Neural cell (in vitro differentiated cells): Measurements from ENCODE around the gene CLPX.

Source experiments
- CTCF ChIP-seq: fragments of 450-650 bp; IDR thresholded peaks from 2 replicates; pipeline ENCODE4 v1.5.1; 2014; ENCODE audit warnings: antibody characterized with exemption, mild to moderate bottlenecking, moderate library complexity; ENCODE audit not compliant: poor library complexity, severe bottlenecking
- EP300 ChIP-seq: fragments of 450-650 bp; conservative IDR thresholded peaks from 2 replicates; pipeline ENCODE4 v1.6.1; 2014; ENCODE audit warnings: antibody characterized with exemption, mild to moderate bottlenecking, moderate library complexity; ENCODE audit not compliant: poor library complexity, severe bottlenecking
- EZH2 ChIP-seq: fragments of 200-600, 300-800 bp; shearing (Covaris generic), sonication (generic); IDR thresholded peaks from 2 replicates; pipeline ENCODE4 v1.6.1; 2014; ENCODE audit warnings: antibody characterized with exemption, low read length, borderline replicate concordance, mild to moderate bottlenecking; ENCODE audit not compliant: insufficient read depth, poor library complexity, severe bottlenecking
- POLR2AphosphoS5 ChIP-seq: IDR thresholded peaks from 2 replicates; pipeline ENCODE4 v1.6.1; 2012
- RAD21 ChIP-seq: fragments of 450-650 bp; conservative IDR thresholded peaks from 2 replicates; pipeline ENCODE4 v1.6.1; 2014; ENCODE audit warnings: antibody characterized with exemption, mild to moderate bottlenecking, moderate library complexity
- REST ChIP-seq: IDR thresholded peaks from 2 replicates; pipeline ENCODE4 v1.6.1; 2012; ENCODE audit warnings: borderline replicate concordance
- SMC3 ChIP-seq: fragments of 450-650 bp; conservative IDR thresholded peaks from 2 replicates; pipeline ENCODE4 v1.6.1; 2014; ENCODE audit warnings: antibody characterized with exemption, mild to moderate bottlenecking, moderate library complexity; ENCODE audit not compliant: poor library complexity
- TAF1 ChIP-seq: IDR thresholded peaks from 2 replicates; pipeline ENCODE4 v1.6.1; 2012; ENCODE audit warnings: low read depth

GRCh38 chr15:65101411-65101890 lies 83.7 kb downstream of the CLPX start:
- TF ChIP-seq EZH2 (no peak), CTCF (peak; percentile 90), EP300 (no peak), RAD21 (peak; percentile 83), SMC3 (peak; percentile 83), REST (no peak), POLR2AphosphoS5 (no peak), TAF1 (no peak)
